H1 (cell line): ENCODE results near the gene ARMC6. TPM values are rescaled to one million over a fixed set of nuclear protein-coding genes. Genes with fewer than 3 reads are reported as not detected.

Experiments
- CTCF ChIA-PET: fragments of 300-600 bp; sonication (Branson Sonifier 250); formaldehyde crosslinking; loops from one replicate; lab custom pipeline; 2021; ENCODE audit not compliant: partially characterized antibody; lab: Charles Lee
- POLR2A ChIA-PET: fragments of 300-600 bp; sonication (Branson Sonifier 250); formaldehyde crosslinking; loops from one replicate; lab custom pipeline; 2021; ENCODE audit warnings: inconsistent platforms; ENCODE audit not compliant: partially characterized antibody; lab: Charles Lee
- DNase-seq, 2 experiments: peaks; one replicate each; pipeline versions ENCODE4 v3.0.0 to v3.0.0-alpha.2; 2010 to 2022; ENCODE audit warnings: low spot score in 2 of 2, low read depth in 1 of 2, mixed read lengths in 1 of 2
- FAIRE-seq: peaks from 2 replicates; lab custom pipeline; 2011; peaks lifted over from hg19 to GRCh38; lab: Jason Lieb, UNC
- H2AFZ ChIP-seq: 2 replicates; pipeline ENCODE4 v1.8.1; 2012; ENCODE audit warnings: low read length, inconsistent platforms
- H2AK5ac ChIP-seq: 2 replicates; pipeline ENCODE4 v1.6.1; 2013; ENCODE audit warnings: low read depth, low read length
- H2BK120ac ChIP-seq: replicated peaks from 2 replicates; pipeline ENCODE3; 2013; ENCODE audit warnings: low read depth, low read length, inconsistent platforms
- H2BK12ac ChIP-seq: 2 replicates; pipeline ENCODE4 v1.6.1; 2013; ENCODE audit warnings: low read depth, low read length
- H2BK15ac ChIP-seq: 2 replicates; pipeline ENCODE4 v1.6.1; 2013; ENCODE audit warnings: low read length
- H2BK20ac ChIP-seq: 2 replicates; pipeline ENCODE4 v1.6.1; 2013; ENCODE audit warnings: low read length
- H2BK5ac ChIP-seq: 2 replicates; pipeline ENCODE4 v1.6.1; 2013; ENCODE audit warnings: low read depth, low read length
- H3K14ac ChIP-seq: 2 replicates; pipeline ENCODE4 v1.6.1; 2013; ENCODE audit warnings: inconsistent platforms; ENCODE audit not compliant: insufficient read length
- H3K18ac ChIP-seq: 2 replicates; pipeline ENCODE4 v1.6.1; 2013; ENCODE audit warnings: low read length; ENCODE audit errors: extremely low read depth
- H3K23ac ChIP-seq: 2 replicates; pipeline ENCODE4 v1.6.1; 2013; ENCODE audit warnings: inconsistent platforms; ENCODE audit not compliant: insufficient read length
- H3K23me2 ChIP-seq: 2 replicates; pipeline ENCODE4 v1.6.1; 2013; ENCODE audit warnings: low read depth, low read length
- H3K27ac ChIP-seq: 2 replicates; pipeline ENCODE4 v1.6.1; 2011; ENCODE audit warnings: low read depth, low read length, inconsistent platforms
- H3K27me3 ChIP-seq, 4 experiments: replicated peaks in 1 of 4; 1 replicate in 1 of 4; 2 replicates in 3 of 4; pipeline versions ENCODE4 v1.6.1 to v1.8.1; 2011 to 2013; ENCODE audit warnings: low read length in 3 of 4, mild to moderate bottlenecking in 3 of 4, inconsistent platforms in 2 of 4, mixed read lengths in 2 of 4, moderate library complexity in 1 of 4; ENCODE audit not compliant: control insufficient read depth in 3 of 4, insufficient read depth in 3 of 4; ENCODE audit errors: extremely low read depth in 1 of 4
- H3K36me3 ChIP-seq, 4 experiments: 2 replicates each; pipeline versions ENCODE4 v1.6.1 to v1.8.1; 2011 to 2013; ENCODE audit warnings: mild to moderate bottlenecking in 4 of 4, low read length in 3 of 4, moderate library complexity in 2 of 4, control low read depth in 1 of 4, inconsistent platforms in 1 of 4; ENCODE audit not compliant: insufficient read depth in 4 of 4, control insufficient read depth in 2 of 4
- H3K4ac ChIP-seq: replicated peaks from 2 replicates; pipeline ENCODE3; 2013; ENCODE audit warnings: low read length, low read depth, mixed read lengths, inconsistent platforms; ENCODE audit not compliant: insufficient read length
- H3K4me1 ChIP-seq, 4 experiments: replicated peaks in 1 of 4; 1 replicate in 1 of 4; 2 replicates in 3 of 4; pipeline versions ENCODE4 v1.6.1 to v1.8.1; 2011 to 2013; ENCODE audit warnings: low read length in 3 of 4, inconsistent platforms in 2 of 4, mixed read lengths in 1 of 4; ENCODE audit not compliant: insufficient read depth in 4 of 4, control insufficient read depth in 3 of 4
- H3K4me2 ChIP-seq, 2 experiments: 2 replicates each; pipeline versions ENCODE4 v1.6.1 to v1.8.1; 2011 to 2013; ENCODE audit warnings: low read depth in 2 of 2, low read length in 2 of 2, control low read depth in 1 of 2, inconsistent platforms in 1 of 2, mild to moderate bottlenecking in 1 of 2; ENCODE audit not compliant: insufficient read depth in 1 of 2
- H3K4me3 ChIP-seq, 4 experiments: fragments of 200-600, 300-600 bp in 1 of 4; sonication (generic), shearing (Covaris generic), sonication (Bioruptor Twin) in 1 of 4; 2 replicates each; pipeline versions ENCODE4 v1.5.1 to v1.8.1; 2011 to 2016; ENCODE audit warnings: low read length in 4 of 4, low read depth in 3 of 4, control low read depth in 2 of 4, inconsistent platforms in 2 of 4, mild to moderate bottlenecking in 2 of 4, mixed read lengths in 1 of 4, moderate library complexity in 1 of 4; ENCODE audit not compliant: insufficient read depth in 2 of 4; ENCODE audit errors: extremely low read depth in 1 of 4
- H3K56ac ChIP-seq: replicated peaks from 2 replicates; pipeline ENCODE3; 2013; ENCODE audit warnings: low read depth, mild to moderate bottlenecking, mixed read lengths, low read length, inconsistent platforms; ENCODE audit not compliant: insufficient read length
- H3K79me1 ChIP-seq: 2 replicates; pipeline ENCODE4 v1.6.1; 2013; ENCODE audit warnings: low read depth, low read length, control low read depth
- H3K79me2 ChIP-seq, 2 experiments: 2 replicates each; pipeline versions ENCODE4 v1.6.1 to v1.8.1; 2012 to 2013; ENCODE audit warnings: low read length in 2 of 2, mild to moderate bottlenecking in 2 of 2, inconsistent platforms in 1 of 2; ENCODE audit not compliant: insufficient read depth in 2 of 2, control insufficient read depth in 1 of 2
- H3K9ac ChIP-seq, 4 experiments: replicated peaks in 1 of 4; 1 replicate in 1 of 4; 2 replicates in 3 of 4; pipeline versions ENCODE4 v1.6.1 to v1.8.1; 2011 to 2013; ENCODE audit warnings: low read depth in 3 of 4, low read length in 3 of 4, control low read depth in 2 of 4, mild to moderate bottlenecking in 2 of 4, moderate library complexity in 2 of 4, inconsistent platforms in 1 of 4; ENCODE audit errors: extremely low read depth in 1 of 4
- H3K9me3 ChIP-seq, 2 experiments: 2 replicates each; pipeline versions ENCODE4 v1.6.1 to v1.8.1; 2012 to 2013; ENCODE audit warnings: mild to moderate bottlenecking in 2 of 2, moderate library complexity in 2 of 2, control low read depth in 1 of 2, inconsistent platforms in 1 of 2, low read depth in 1 of 2, low read length in 1 of 2, mixed read lengths in 1 of 2; ENCODE audit not compliant: insufficient read depth in 2 of 2
- H4K20me1 ChIP-seq, 2 experiments: replicated peaks in 1 of 2; 2 replicates each; pipeline versions ENCODE3 to v1.8.1; 2011 to 2013; ENCODE audit warnings: inconsistent platforms in 2 of 2, low read length in 2 of 2, mild to moderate bottlenecking in 1 of 2; ENCODE audit not compliant: insufficient read depth in 2 of 2, control insufficient read depth in 1 of 2
- H4K5ac ChIP-seq: 2 replicates; pipeline ENCODE4 v1.6.1; 2013; ENCODE audit warnings: low read length, low read depth, mixed read lengths, inconsistent platforms; ENCODE audit not compliant: insufficient read length
- H4K8ac ChIP-seq: 2 replicates; pipeline ENCODE4 v1.8.0; 2013; ENCODE audit warnings: mild to moderate bottlenecking, moderate library complexity, low read length, inconsistent platforms; ENCODE audit not compliant: insufficient read depth; ENCODE audit errors: extremely low read depth
- H4K91ac ChIP-seq: replicated peaks from 2 replicates; pipeline ENCODE3; 2013; ENCODE audit warnings: low read length, mixed read lengths, inconsistent platforms; ENCODE audit not compliant: insufficient read length
- EZH2 ChIP-seq: fragments of 200-600 bp; sonication (generic); IDR thresholded peaks from 2 replicates; pipeline ENCODE4 v1.7.1; 2012; ENCODE audit warnings: low read depth, mild to moderate bottlenecking, moderate library complexity, low read length, inconsistent platforms; ENCODE audit not compliant: severe bottlenecking
- GTF2F1 ChIP-seq: IDR thresholded peaks from 2 replicates; pipeline ENCODE4 v1.6.1; 2012; ENCODE audit warnings: low read depth, low read length, improper control_type of control experiment, borderline replicate concordance
- PHF8 ChIP-seq: fragments of 200-600 bp; sonication (generic); conservative IDR thresholded peaks from 2 replicates; pipeline ENCODE4 v1.7.1; 2012; ENCODE audit warnings: low read depth, mild to moderate bottlenecking, inconsistent platforms, low read length, moderate library complexity
- RBBP5 ChIP-seq: IDR thresholded peaks from 2 replicates; pipeline ENCODE4 v1.7.1; 2012; ENCODE audit warnings: low read depth, mild to moderate bottlenecking, inconsistent platforms, low read length, moderate library complexity, borderline replicate concordance
- SIRT6 ChIP-seq: IDR thresholded peaks from one replicate; pipeline ENCODE4 v1.7.1; 2012; ENCODE audit warnings: low read length, inconsistent platforms
- TCF12 ChIP-seq: IDR thresholded peaks from 2 replicates; pipeline ENCODE4 v1.6.1; 2011; ENCODE audit warnings: low read depth, mild to moderate bottlenecking, low read length
- WGBS, 2 experiments: shearing (Covaris generic) in 1 of 2; methylation state at CpG; one replicate each; pipeline versions ENCODE4 v1.1.6 to v1.1.7; 2013 to 2015; ENCODE audit warnings: low lambda C conversion rate in 2 of 2, mixed read lengths in 2 of 2, inconsistent platforms in 1 of 2, low coverage in 1 of 2, missing lambda C conversion rate in 1 of 2; ENCODE audit not compliant: insufficient replicate concordance in 2 of 2, insufficient coverage in 1 of 2, insufficient read length in 1 of 2; ENCODE audit errors: extremely low coverage in 1 of 2, missing lambda C conversion rate in 1 of 2; 5-methylcytosine and 5-hydroxymethylcytosine counted together
- polyA plus RNA-seq, 7 experiments: library from polyadenylated mRNA; depleted of rRNA in 3 of 7; stranded (reverse) in 5 of 7; unstranded in 2 of 7; fragments of >200 nt in 5 of 7; fragments of 200-250 nt in 2 of 7; gene quantifications; 1 replicate in 5 of 7; 2 replicates in 1 of 7; 4 replicates in 1 of 7; pipeline versions ENCODE4 v1.2.1 to v1.2.3, GENCODE V29; 2011 to 2013; ENCODE audit warnings: missing spikeins in 2 of 7, mixed read lengths in 2 of 7
- total RNA-seq: library from RNA; stranded (reverse); fragmentation: NEBNext Ultra II Directional; extraction: Animal tissue kit (Norgen Biotek cat#: 25700); gene quantifications from 2 replicates; pipeline ENCODE4 v1.2.1, GENCODE V29; 2021

The ARMC6 gene
- total and polyA plus RNA-seq, 2 of the 8 experiments (the other 6 are each of a cell fraction or from before 2014, with no cell fraction given): 67.1 to 68.3 TPM

GRCh38 chr19:19067276-19068072, 34.1 kb downstream of the ARMC6 start:
- FAIRE-seq: no peak
- Histone ChIP-seq H3K4me2 (no peak overlapping the region), H4K8ac (no peak overlapping the region), H3K18ac (no peak overlapping the region), H2BK20ac (no peak overlapping the region), H3K79me1 (no peaks in the 10 kb centered on the region), H2AFZ (no peak overlapping the region), H3K4ac (no peak overlapping the region), H3K36me3 (no peaks in the 10 kb centered on the region), H3K79me2 (no peaks in the 10 kb centered on the region), H4K91ac (no peak overlapping the region), H2BK120ac (no peak overlapping the region), H3K56ac (no peak overlapping the region), H3K9ac (no peak overlapping the region), H2BK15ac (no peak overlapping the region), H3K27ac (no peak overlapping the region), H4K5ac (no peak overlapping the region), H3K23me2 (peaks cover 6% of the 10 kb centered on the region), H3K27me3 (peaks cover 0 to 54% (median 36%) of the 10 kb centered on the region in 4 experiments; a peak in 6 of 7 replicates), H3K4me1 (peaks cover 0 to 7% (median 5%) of the 10 kb centered on the region in 4 experiments; a peak in 5 of 7 replicates), H2BK12ac (no peak overlapping the region), H3K23ac (no peak overlapping the region), H3K9me3 (no peaks in the 10 kb centered on the region), H3K4me3 (no peak overlapping the region), H2AK5ac (no peak overlapping the region), H2BK5ac (no peak overlapping the region), H3K14ac (no peak overlapping the region), H4K20me1 (peaks cover 0 to 2% of the 10 kb centered on the region in 2 experiments)
- POLR2A ChIA-PET: interaction anchor here (1.1 to 1.6 kb wide), 2 partner anchors 10 to 38 kb away, joined by 3 to 5 read pairs; no protein-coding TSS in a partner anchor
- 97% methylated on average over 11 of the region's 11 CpGs; no CpG with 5 or more reads in 1 of the 2 experiments for WGBS, 2 experiments
- CTCF ChIA-PET: interaction anchor here (0.6 to 5.0 kb wide), 12 partner anchors 9 to 81 kb away, joined by 3 to 29 read pairs (median 4); no protein-coding TSS in a partner anchor
- DNase-seq: no peak
- no peak for TF ChIP-seq SIRT6
- no peak for TF ChIP-seq RBBP5
- TF ChIP-seq GTF2F1: no peak
- no peak for TF ChIP-seq TCF12
- TF ChIP-seq PHF8: no peak
- TF ChIP-seq EZH2: no peak
